ENCODE data around the gene RABIF.
"Not testable (repeated sequence)": the region's sequence is repeated elsewhere in the genome, so short reads cannot be mapped to it uniquely, and the experiment has no call there.

The RABIF gene

GRCh38 chr1:202831906-202832305 lies 57.0 kb downstream of the RABIF start:
- DNase-seq = no peak

DNA sequence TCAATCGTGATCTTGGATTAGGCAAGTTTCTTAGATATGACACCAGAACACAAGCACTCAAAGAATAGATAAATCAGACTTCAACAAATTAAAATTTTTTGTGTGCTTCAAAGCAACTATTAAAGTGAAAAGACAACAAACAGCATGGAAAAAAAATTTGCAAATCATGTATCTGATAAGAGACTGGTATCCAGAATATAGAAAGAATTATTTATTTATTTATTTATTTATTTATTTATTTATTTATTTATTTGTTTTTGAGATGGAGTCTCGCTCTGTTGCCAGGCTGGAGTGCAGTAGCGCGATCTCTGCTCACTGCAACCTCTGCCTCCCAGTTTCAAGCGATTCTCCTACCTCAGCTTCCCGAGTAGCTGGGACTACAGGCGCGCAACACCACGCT lies 59.7 kb downstream of the RABIF start:
- DNase-seq = not testable (repeated sequence)
